Stimulated activated CD4-positive, alpha-beta T cell treated with anti-CD3 and anti-CD28 coated beads, Interleukin-12 subunit alpha, Interleukin-12 subunit beta, amount 100 ng/mL, for 48 hours (primary cell): ENCODE measurements around the gene MAPK8IP2.
A peak's percentile ranks its signal among the peaks of the same experiment; 100 is the strongest.
"Not testable (repeated sequence)": the region's sequence is repeated elsewhere in the genome, so short reads cannot be mapped to it uniquely, and the experiment has no call there.

ENCODE experiments used
- DNase-seq, 3 donors: peaks; one replicate each; pipeline ENCODE4 v3.0.0-alpha.2; 2020; ENCODE audit warnings: low read depth in 2 of 3, low spot score in 1 of 3

The MAPK8IP2 gene

GRCh38 chr22:50612528-50613221 is 12.1 kb downstream of the MAPK8IP2 start:
- DNase-seq, result no peak

- DNase-seq, result no peak
These were observed 12.8 kb downstream of the MAPK8IP2 start for GRCh38 chr22:50613291-50613981.

- not testable (repeated sequence) for DNase-seq
These were observed 13.7 kb downstream of the MAPK8IP2 start for GRCh38 chr22:50614296-50614695.

- peak in 2 of 3 donors; percentile 57 to 64 for DNase-seq
These were observed 20.2 kb downstream of the MAPK8IP2 start for GRCh38 chr22:50620593-50621355.

GRCh38 chr22:50621356-50621880 is 20.8 kb downstream of the MAPK8IP2 start:
- DNase-seq, result peak in 2 of 3 donors; percentile 25 to 51

GRCh38 chr22:50621948-50622722 is 21.5 kb downstream of the MAPK8IP2 start:
- DNase-seq, result no peak

- DNase-seq, result no peak
These were observed 22.2 kb downstream of the MAPK8IP2 start for GRCh38 chr22:50622723-50623327.

- no peak for DNase-seq
These were observed 23.9 kb downstream of the MAPK8IP2 start for GRCh38 chr22:50624347-50625130.

- no peak for DNase-seq
These were observed 24.6 kb downstream of the MAPK8IP2 start for GRCh38 chr22:50625131-50625567.

- no peak for DNase-seq
These were observed 25.1 kb downstream of the MAPK8IP2 start for GRCh38 chr22:50625568-50626313.

GRCh38 chr22:50626314-50626849 is 25.8 kb downstream of the MAPK8IP2 start:
- DNase-seq, result no peak

GRCh38 chr22:50626850-50627641 is 26.5 kb downstream of the MAPK8IP2 start:
- DNase-seq, result no peak

GRCh38 chr22:50627642-50628542 is 27.3 kb downstream of the MAPK8IP2 start, which contains the start of gene ARSA:
ARSA (minus strand) TSS chr22:50628152; CDS start chr22:50627779, 373 bp downstream.
- DNase-seq, result peak; percentile 47 to 70 (median 57)

- DNase-seq, result no peak
These were observed 28.0 kb downstream of the MAPK8IP2 start for GRCh38 chr22:50628543-50629134.

GRCh38 chr22:50630376-50630775 is 29.8 kb downstream of the MAPK8IP2 start:
- DNase-seq, result no peak

- DNase-seq, result no peak
These were observed 32.5 kb downstream of the MAPK8IP2 start for GRCh38 chr22:50633086-50633485.
